HFF-Myc (cell line): ENCODE data around the gene TDRD9.

Source experiments
- DNase-seq: peaks from one replicate; pipeline ENCODE4 v3.0.0-alpha.2; 2011; ENCODE audit warnings: low read depth; ENCODE audit errors: extremely low read depth
- H3K4me3 ChIP-seq: replicated peaks from 2 replicates; pipeline ENCODE4 v1.5.1; 2011; ENCODE audit warnings: low read depth, mild to moderate bottlenecking, control low read depth, low read length
- CTCF ChIP-seq: IDR thresholded peaks from 2 replicates; pipeline ENCODE4 v1.5.1; 2012; ENCODE audit warnings: mild to moderate bottlenecking, low read depth, low read length, control low read depth; ENCODE audit errors: missing control alignments

Gene TDRD9

GRCh38 chr14:103925316-103925715 is 2.9 kb upstream of the TDRD9 start:
- H3K4me3 ChIP-seq = no peak overlapping the region
- DNase-seq = no peak
- no peak for TF ChIP-seq CTCF

GRCh38 chr14:103927566-103927965 is 690 bp upstream of the TDRD9 start:
- TF ChIP-seq CTCF = no peak
- no peak for DNase-seq
- H3K4me3 ChIP-seq = no peak overlapping the region

DNA sequence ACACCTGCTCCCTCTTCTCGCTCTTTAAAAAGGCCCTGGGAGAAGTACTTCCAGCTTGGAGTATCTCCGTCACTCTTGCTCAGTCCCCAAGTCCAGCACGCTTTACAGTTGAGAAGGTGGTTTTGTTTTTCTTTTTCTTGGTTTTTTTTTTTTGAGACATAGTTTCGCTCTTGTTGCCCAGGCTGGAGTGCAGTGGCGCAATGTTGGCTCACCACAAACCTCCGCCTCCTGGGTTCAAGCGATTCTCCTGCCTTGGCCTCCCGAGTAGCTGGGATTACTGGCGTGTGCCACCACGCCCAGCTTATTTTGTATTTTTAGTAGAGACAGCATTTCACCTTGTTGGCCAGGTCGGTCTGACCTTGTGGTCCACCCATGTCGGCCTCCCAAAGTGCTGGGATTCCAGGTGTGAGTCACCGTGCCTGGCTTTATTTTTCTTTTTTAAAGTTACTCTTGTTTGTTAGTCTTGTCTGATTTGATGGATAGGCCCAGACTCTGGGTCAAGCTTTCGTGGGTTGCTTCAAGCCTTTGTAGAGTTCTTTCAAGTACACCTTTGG is 1.9 kb downstream of the TDRD9 start:
- TF ChIP-seq CTCF = no peak
- H3K4me3 ChIP-seq = no peak overlapping the region
- no peak for DNase-seq

GRCh38 chr14:103931422-103931821 is 3.2 kb downstream of the TDRD9 start:
- no peak overlapping the region for H3K4me3 ChIP-seq
- no peak for TF ChIP-seq CTCF
- DNase-seq = no peak

DNA sequence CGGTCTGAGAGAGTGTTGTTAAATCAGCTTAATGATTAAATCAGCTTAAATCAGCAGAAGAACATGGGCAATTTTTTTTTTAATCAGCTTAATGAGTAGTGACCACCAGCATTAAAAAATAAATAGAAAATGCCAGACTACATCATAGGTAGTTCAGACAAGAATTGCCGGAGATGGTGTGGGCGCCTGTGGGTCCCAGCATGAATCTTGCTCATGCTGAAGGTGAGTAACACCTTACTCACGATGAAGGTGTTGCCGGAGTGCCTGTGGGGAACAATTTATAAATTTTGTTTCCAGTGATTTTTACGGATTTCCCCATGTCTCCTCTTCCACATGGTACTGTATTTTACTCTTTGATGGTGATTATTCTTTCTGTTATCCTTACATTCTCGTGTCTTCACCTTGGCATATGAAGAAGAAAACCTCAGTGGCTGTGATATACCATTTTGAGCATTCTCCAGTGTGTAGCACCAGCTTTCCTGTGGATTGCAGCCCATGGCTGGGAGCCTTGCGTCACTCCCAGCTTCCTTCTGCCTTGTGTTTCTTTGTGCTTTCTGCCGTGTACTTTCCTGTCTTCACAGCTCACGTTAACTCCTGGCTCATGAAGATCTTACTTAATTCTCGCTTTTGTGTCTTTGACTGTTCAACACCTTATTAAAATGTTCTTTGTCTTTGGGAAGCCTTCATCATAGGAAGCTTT is 4.7 kb downstream of the TDRD9 start:
- no peak for TF ChIP-seq CTCF
- no peak for DNase-seq
- no peak overlapping the region for H3K4me3 ChIP-seq

- TF ChIP-seq CTCF = no peak
- H3K4me3 ChIP-seq = no peak overlapping the region
Measured at GRCh38 chr14:103935102-103935501, 6.8 kb downstream of the TDRD9 start.

DNA sequence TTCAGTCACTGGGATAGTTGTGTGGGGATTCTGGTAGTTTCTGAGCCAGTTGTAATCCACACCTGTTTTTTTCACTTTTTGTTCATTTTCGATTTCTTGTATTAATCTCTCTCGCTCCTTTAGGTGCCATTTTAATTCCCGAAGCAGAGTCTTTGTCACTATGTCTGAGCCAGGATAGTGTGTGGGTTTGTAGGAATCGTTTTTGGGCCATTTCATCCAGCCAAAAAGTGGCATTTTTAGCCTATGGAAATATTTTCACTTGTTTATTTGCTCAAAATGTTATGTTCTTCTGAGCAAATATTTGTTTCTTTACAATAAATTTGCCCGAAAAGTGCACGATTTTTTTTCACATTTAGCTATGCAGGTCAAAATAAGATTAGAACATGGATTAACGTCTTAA is 13.2 kb downstream of the TDRD9 start:
- no peak for TF ChIP-seq CTCF
- H3K4me3 ChIP-seq = no peak overlapping the region
- DNase-seq = no peak

More at GRCh38 chr14:103935102-103935501, 6.8 kb downstream of the TDRD9 start:
- no peak for DNase-seq
